K562 (cell line): Measurements from ENCODE around the gene CFAP298. TPM values are rescaled to one million over a fixed set of nuclear protein-coding genes. Genes with fewer than 3 reads are reported as not detected.

Experiments
- ATAC-seq: fragments of 200-7000 bp; cut with Tn5 transposase; 3 replicates; pipeline ENCODE4 v1.9.1; 2020; ENCODE audit warnings: moderate library complexity
- BruUV-seq: library from RNA; stranded (reverse); fragments of 400-500 nt; replicated peaks from 2 replicates; lab custom pipeline; 2021; lab: Mats Ljungman, UMichigan
- CTCF ChIA-PET: fragments of 300-600 bp; formaldehyde crosslinking; extraction: SDS; loops from one replicate; lab custom pipeline; 2021; ENCODE audit warnings: low intra/inter-chr PET ratio; lab: Yijun Ruan, JAX
- POLR2A ChIA-PET: fragments of 300-600, 350-650 bp; sonication (Branson Sonifier 250); formaldehyde crosslinking; extraction: SDS; loops from one replicate; lab custom pipeline; 2021; ENCODE audit warnings: antibody characterized with exemption, inconsistent platforms; lab: Yijun Ruan, JAX
- DNase-seq, 4 experiments: peaks; one replicate each; pipeline versions ENCODE4 v3.0.0 to v3.0.0-alpha.2; 2011 to 2018; ENCODE audit warnings: low spot score in 3 of 4, mixed read lengths in 3 of 4; ENCODE audit errors: extremely low read depth in 1 of 4
- FAIRE-seq: peaks from 2 replicates; lab custom pipeline; 2011; peaks lifted over from hg19 to GRCh38; lab: Jason Lieb, UNC
- H2AFZ ChIP-seq: 2 replicates; pipeline ENCODE4 v1.6.0; 2011; ENCODE audit warnings: low read depth, low read length, control low read depth, inconsistent platforms
- H3K27ac ChIP-seq: fragments of 200-600 bp; 3 replicates; pipeline ENCODE4 v1.8.0; 2011; ENCODE audit warnings: low read depth, mild to moderate bottlenecking, control low read depth, inconsistent platforms, low read length, moderate library complexity, mixed read lengths; ENCODE audit errors: extremely low read depth
- H3K27me3 ChIP-seq, 2 experiments: fragments of 300-600 bp in 1 of 2; 2 replicates in 1 of 2; 3 replicates in 1 of 2; pipeline versions ENCODE4 v1.6.0 to v1.8.0; 2011; ENCODE audit warnings: inconsistent platforms in 2 of 2, low read length in 2 of 2, mild to moderate bottlenecking in 1 of 2, mixed read lengths in 1 of 2, moderate library complexity in 1 of 2; ENCODE audit not compliant: control insufficient read depth in 2 of 2, insufficient read depth in 2 of 2
- H3K36me3 ChIP-seq: fragments of 300-600 bp; 3 replicates; pipeline ENCODE4 v1.8.0; 2011; ENCODE audit warnings: mild to moderate bottlenecking, low read length, inconsistent platforms; ENCODE audit not compliant: control insufficient read depth, insufficient read depth
- H3K4me1 ChIP-seq, 2 experiments: fragments of 200-600 bp in 1 of 2; replicated peaks in 1 of 2; 2 replicates in 1 of 2; 3 replicates in 1 of 2; pipeline versions ENCODE4 v1.5.1 to v1.8.0; 2011; ENCODE audit warnings: inconsistent platforms in 2 of 2, low read length in 2 of 2, mild to moderate bottlenecking in 1 of 2, mixed read lengths in 1 of 2, moderate library complexity in 1 of 2; ENCODE audit not compliant: control insufficient read depth in 2 of 2, insufficient read depth in 2 of 2
- H3K4me2 ChIP-seq: 2 replicates; pipeline ENCODE4 v1.6.1; 2011; ENCODE audit warnings: low read length, control low read depth, inconsistent platforms, mixed read lengths; ENCODE audit not compliant: insufficient read depth
- H3K4me3 ChIP-seq: fragments of 200-600 bp; sonication (generic), shearing (Covaris generic); 2 replicates; pipeline ENCODE4 v1.5.1; 2016; ENCODE audit warnings: control low read depth, inconsistent platforms
- H3K79me2 ChIP-seq: fragments of 200-600 bp; 3 replicates; pipeline ENCODE4 v1.8.0; 2011; ENCODE audit warnings: low read length, inconsistent platforms; ENCODE audit not compliant: control insufficient read depth, insufficient read depth
- H3K9ac ChIP-seq, 2 experiments: 2 replicates each; pipeline versions ENCODE4 v1.6.0 to v1.6.1; 2011; ENCODE audit warnings: low read depth in 2 of 2, low read length in 2 of 2, control low read depth in 1 of 2, inconsistent platforms in 1 of 2, mild to moderate bottlenecking in 1 of 2, mixed read lengths in 1 of 2; ENCODE audit not compliant: insufficient read depth in 1 of 2
- H3K9me1 ChIP-seq: one replicate; pipeline ENCODE4 v1.6.0; 2011; ENCODE audit warnings: inconsistent platforms, mild to moderate bottlenecking, low read length, moderate library complexity; ENCODE audit not compliant: control insufficient read depth, insufficient read depth
- H3K9me3 ChIP-seq: replicated peaks from 2 replicates; pipeline ENCODE4 v1.5.1; 2011; ENCODE audit warnings: low read depth, low read length, inconsistent platforms; ENCODE audit not compliant: control insufficient read depth, insufficient read depth
- H4K20me1 ChIP-seq: replicated peaks from 2 replicates; pipeline ENCODE4 v1.6.1; 2011; ENCODE audit warnings: low read length, inconsistent platforms, mixed read lengths; ENCODE audit not compliant: control insufficient read depth, insufficient read depth
- ATF1 ChIP-seq, 2 experiments: fragments of 450-650 bp in 1 of 2; IDR thresholded peaks; 2 replicates each; pipeline ENCODE4 v1.6.1; 2016; ENCODE audit warnings: missing compliant biosample characterization in 1 of 2, missing genetic modification characterization in 1 of 2
- ATF3 ChIP-seq, 2 experiments: fragments of 450-650 bp in 1 of 2; sonication (generic) in 1 of 2; formaldehyde crosslinking in 1 of 2; IDR thresholded peaks in 1 of 2; conservative IDR thresholded peaks in 1 of 2; 2 replicates each; pipeline versions ENCODE4 v1.6.1 to v1.8.1; 2016 to 2023; ENCODE audit warnings: mild to moderate bottlenecking in 2 of 2, moderate library complexity in 2 of 2, inconsistent platforms in 1 of 2, missing genetic modification reagents in 1 of 2
- CBX3 ChIP-seq, 2 experiments: IDR thresholded peaks; 1 replicate in 1 of 2; 2 replicates in 1 of 2; pipeline ENCODE4 v1.6.1; 2012; ENCODE audit warnings: inconsistent platforms in 2 of 2, low read length in 2 of 2, borderline replicate concordance in 1 of 2, control low read depth in 1 of 2
- CREB1 ChIP-seq, 2 experiments: sonication (generic) in 1 of 2; formaldehyde crosslinking in 1 of 2; IDR thresholded peaks; 2 replicates each; pipeline versions ENCODE4 v1.6.1 to v1.8.0; 2012 to 2022; ENCODE audit warnings: inconsistent platforms in 1 of 2, mild to moderate bottlenecking in 1 of 2, missing genetic modification reagents in 1 of 2, moderate library complexity in 1 of 2
- CREM ChIP-seq: IDR thresholded peaks from 2 replicates; pipeline ENCODE4 v1.6.1; 2014; ENCODE audit warnings: antibody characterized with exemption, low read depth
- FOS ChIP-seq: IDR thresholded peaks from 3 replicates; pipeline ENCODE4 v1.6.1; 2011; ENCODE audit not compliant: insufficient read length; ENCODE audit errors: extremely low read depth
- KLF1 ChIP-seq: fragments of 450-650 bp; IDR thresholded peaks from 2 replicates; pipeline ENCODE4 v1.6.1; 2016; ENCODE audit warnings: missing genetic modification characterization, missing compliant biosample characterization
- NRF1 ChIP-seq, 2 experiments: fragments of 450-650 bp; IDR thresholded peaks in 1 of 2; conservative IDR thresholded peaks in 1 of 2; 2 replicates each; pipeline ENCODE4 v1.6.1; 2014; ENCODE audit warnings: mild to moderate bottlenecking in 2 of 2
- RBFOX2 ChIP-seq: fragments of 200-400 bp; formaldehyde crosslinking; IDR thresholded peaks from 2 replicates; pipeline ENCODE4 v1.6.1; 2017; ENCODE audit warnings: low read depth, mild to moderate bottlenecking, low read length, moderate library complexity
- RBM25 ChIP-seq: fragments of 200-400 bp; formaldehyde crosslinking; IDR thresholded peaks from 2 replicates; pipeline ENCODE4 v1.6.1; 2018; ENCODE audit warnings: low read length, low read depth, moderate library complexity; ENCODE audit not compliant: severe bottlenecking
- TRIM28 ChIP-seq: fragments of 450-650 bp; IDR thresholded peaks from 2 replicates; pipeline ENCODE4 v1.6.1; 2017
- ZNF77 ChIP-seq: fragments of 250-450 bp; sonication (Bioruptor Pico); IDR thresholded peaks from 2 replicates; pipeline ENCODE4 v1.5.0; 2020
- WGBS: fragments of 100-300 bp; shearing (Covaris generic); methylation state at CpG from one replicate; pipeline ENCODE4 v1.1.6; 2016; ENCODE audit warnings: low coverage, mixed read lengths; ENCODE audit not compliant: insufficient coverage; ENCODE audit errors: missing lambda C conversion rate; 5-methylcytosine and 5-hydroxymethylcytosine counted together
- in situ Hi-C: fragments of 300-500 bp; cut with MboI; formaldehyde crosslinking; loops from 4 replicates; pipeline ENCODE4 v1.15.0; 2018; ENCODE audit warnings: inconsistent platforms, mixed read lengths
- intact Hi-C: fragments of 100-400 bp; cut with micrococcal nuclease; formaldehyde crosslinking; loops from 2 replicates; pipeline ENCODE4 v1.14.2; 2022
- polyA plus RNA-seq, 8 experiments: library from polyadenylated mRNA; depleted of rRNA in 4 of 8; stranded (reverse) in 5 of 8; unstranded in 3 of 8; fragments of >200 nt; fragmentation: Nextera tagmentation in 2 of 8; fragmentation: Illumina TruSeq in 1 of 8; extraction: Ambion mirVana in 2 of 8; extraction: Trizol in 1 of 8; gene quantifications; 2 replicates each; pipeline versions ENCODE4 v1.2.1 to v1.2.3, GENCODE V29; 2011 to 2014; ENCODE audit warnings: inconsistent platforms in 1 of 8, missing spikeins in 1 of 8
- total RNA-seq, 7 experiments: library from RNA; depleted of rRNA in 6 of 7; stranded (reverse); fragments of >200 nt in 6 of 7; fragmentation: Illumina TruSeq in 2 of 7; extraction: Trizol in 2 of 7; gene quantifications; 2 replicates each; pipeline versions ENCODE4 v1.2.1 to v1.2.3, GENCODE V29; 2011 to 2021; ENCODE audit warnings: low replicate concordance in 1 of 7

The CFAP298 gene
- total and polyA plus RNA-seq, 9 of the 15 experiments (the other 6 are each of a cell fraction or from before 2014, with no cell fraction given), result 31.4 to 178 (median 89.7) TPM

DNA sequence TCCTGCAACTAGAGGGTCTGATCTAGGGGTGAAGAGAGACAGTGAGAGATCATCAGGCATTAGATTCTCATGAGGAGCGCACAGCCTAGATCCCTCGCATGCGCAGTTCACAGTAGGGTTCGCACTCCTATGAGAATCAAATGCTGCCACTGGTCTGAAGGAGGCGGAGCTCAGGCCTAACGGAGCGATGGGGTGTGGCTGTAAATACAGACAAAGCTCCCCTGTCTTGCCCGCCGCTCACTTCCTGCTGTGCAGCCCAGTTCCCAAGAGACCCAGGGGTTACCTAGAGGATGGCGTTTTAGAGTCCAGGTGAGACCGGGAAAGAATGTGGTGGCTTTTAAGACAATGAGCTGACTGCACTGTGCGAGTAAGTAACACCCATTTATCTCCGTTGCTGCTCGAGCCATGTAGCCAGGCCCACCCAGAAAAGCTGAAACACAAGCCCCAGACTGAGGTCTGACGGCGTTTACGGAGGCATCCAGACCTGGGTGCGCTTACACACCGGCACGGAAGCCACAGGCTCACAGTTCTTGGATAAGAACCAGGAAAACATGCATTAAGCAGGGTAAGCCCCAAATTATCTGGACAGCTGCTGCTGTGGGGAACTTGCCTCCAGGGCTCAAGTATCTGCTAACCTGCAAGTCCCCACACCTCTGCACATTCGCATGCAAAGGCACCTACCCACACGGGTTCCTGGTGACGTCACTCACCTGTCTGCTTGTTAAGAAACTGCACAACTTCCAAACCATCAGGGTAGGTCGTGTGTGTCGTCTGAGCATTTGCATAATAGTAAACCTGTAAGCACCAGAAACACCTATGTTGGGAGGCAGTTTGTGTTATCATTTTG is 39.4 kb downstream of the CFAP298 start:
- CTCF ChIA-PET, result no interaction called here
- no peaks in the 10 kb centered on the region for H3K9me1 ChIP-seq
- H3K27ac ChIP-seq, result no peak overlapping the region
- H3K79me2 ChIP-seq, result no peaks in the 10 kb centered on the region
- H3K9ac ChIP-seq, result peak overlapping the region in 1 of 2 experiments; percentile 79; a peak in 2 of 4 replicates
- DNase-seq (peak in 3 of 4 experiments; percentile 41 to 76 (median 42)), ATAC-seq (peak; percentile 69), FAIRE-seq (peak; percentile 86)
- WGBS, result 22% methylated on average over 25 of the region's 25 CpGs
- peak overlapping the region; percentile 96 for H2AFZ ChIP-seq
- no peaks in the 10 kb centered on the region for H3K36me3 ChIP-seq
- BruUV-seq, result no TSS peak
- H3K9me3 ChIP-seq, result no peaks in the 10 kb centered on the region
- intact Hi-C loops, result no loop called here
- H3K4me3 ChIP-seq, result no peak overlapping the region
- TF ChIP-seq RBM25 (no peak), NRF1 (conservative IDR thresholded peaks at IDR 0.05 in 1 of 2, IDR thresholded peaks at IDR 0.05 in 1 of 2) (peak; percentile 90 to 92), CREM (peak; percentile 65), ATF3 (IDR thresholded peaks at IDR 0.05) (peak; percentile 64), ATF3 (CRISPR knock-in tag; conservative IDR thresholded peaks at IDR 0.05) (no peak), TRIM28 (0 out of 2 replicates have a peak, but pooled peaks have one; percentile 27), ZNF77 (CRISPR knock-in tag) (no peak), KLF1 (tag) (0 out of 2 replicates have a peak, but pooled peaks have one; percentile 33), RBFOX2 (0 out of 2 replicates have a peak, but pooled peaks have one; percentile 21), FOS (no peak), CBX3 (IDR thresholded peaks at IDR 0.05; ENCODE audit: borderline replicate concordance in 1 of 2, low read length in 2 of 2) (peak in 1 of 2 experiments; percentile 44; a peak in 1 of 3 replicates), ATF1 (CRISPR knock-in tag; IDR thresholded peaks at IDR 0.05) (peak; percentile 43), ATF1 (tag; IDR thresholded peaks at IDR 0.05) (peak; percentile 52; the same call in 1 of the 2 replicates), CREB1 (IDR thresholded peaks at IDR 0.05) (no peak), CREB1 (CRISPR knock-in tag; IDR thresholded peaks at IDR 0.05) (peak; percentile 33; the same call in 1 of the 2 replicates)
- peaks cover 13 to 18% of the 10 kb centered on the region in 2 experiments; a peak in 4 of 5 replicates for H3K4me1 ChIP-seq
- POLR2A ChIA-PET, result interaction anchor here (0.6 to 1.0 kb wide), 3 partner anchors 16 to 609 kb away, joined by 3 read pairs; no protein-coding TSS in a partner anchor
- H3K4me2 ChIP-seq, result peak overlapping the region; percentile 77
- peaks cover 29 to 39% of the 10 kb centered on the region in 2 experiments for H3K27me3 ChIP-seq
- in situ Hi-C loops, result loop anchor here (5.0 kb wide), 1 partner anchor 165 kb away; no protein-coding TSS in a partner anchor
- H4K20me1 ChIP-seq, result no peaks in the 10 kb centered on the region
